GM12875 (cell line): ENCODE results near the gene CEP104.
A peak's percentile ranks its signal among the peaks of the same experiment; 100 is the strongest.

ENCODE experiments used
- H3K4me3 ChIP-seq: one replicate; pipeline ENCODE4 v1.5.1; 2011; ENCODE audit warnings: low read depth, low read length, control low read depth
- TF ChIP-seq, protein P1 (sequence below): IDR thresholded peaks from 2 replicates; pipeline ENCODE4 v1.5.1; 2011; ENCODE audit warnings: low read depth, mild to moderate bottlenecking, control low read depth, inconsistent platforms, low read length, moderate library complexity, borderline replicate concordance; ENCODE audit not compliant: insufficient read depth

Gene CEP104

DNA sequence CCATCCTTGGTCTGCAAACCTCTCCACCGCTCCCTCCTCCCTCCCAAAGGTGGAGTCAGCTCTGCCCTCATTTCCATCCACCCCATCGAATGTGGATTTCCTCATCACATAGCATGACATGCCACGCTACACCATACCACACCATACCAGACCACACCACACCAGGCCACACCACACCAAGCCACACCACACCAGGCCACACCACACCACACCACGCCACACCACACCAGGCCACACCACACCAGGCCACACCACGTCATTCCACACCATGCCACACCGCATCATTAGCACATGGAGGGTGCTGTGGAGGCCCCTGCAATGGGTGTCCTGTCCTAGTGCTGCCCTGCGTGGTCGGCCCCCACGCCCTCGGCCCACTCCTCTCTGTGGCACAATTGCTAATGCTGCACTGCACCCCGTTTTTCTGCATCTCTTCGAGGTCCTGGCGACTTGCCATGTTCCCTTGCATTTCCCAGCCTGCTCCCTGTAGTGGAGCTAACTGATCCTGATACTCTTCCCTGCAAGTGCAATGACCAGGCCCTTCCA is 11.5 kb upstream of the CEP104 start:
- no peak overlapping the region for H3K4me3 ChIP-seq
- TF ChIP-seq, protein P1, sequence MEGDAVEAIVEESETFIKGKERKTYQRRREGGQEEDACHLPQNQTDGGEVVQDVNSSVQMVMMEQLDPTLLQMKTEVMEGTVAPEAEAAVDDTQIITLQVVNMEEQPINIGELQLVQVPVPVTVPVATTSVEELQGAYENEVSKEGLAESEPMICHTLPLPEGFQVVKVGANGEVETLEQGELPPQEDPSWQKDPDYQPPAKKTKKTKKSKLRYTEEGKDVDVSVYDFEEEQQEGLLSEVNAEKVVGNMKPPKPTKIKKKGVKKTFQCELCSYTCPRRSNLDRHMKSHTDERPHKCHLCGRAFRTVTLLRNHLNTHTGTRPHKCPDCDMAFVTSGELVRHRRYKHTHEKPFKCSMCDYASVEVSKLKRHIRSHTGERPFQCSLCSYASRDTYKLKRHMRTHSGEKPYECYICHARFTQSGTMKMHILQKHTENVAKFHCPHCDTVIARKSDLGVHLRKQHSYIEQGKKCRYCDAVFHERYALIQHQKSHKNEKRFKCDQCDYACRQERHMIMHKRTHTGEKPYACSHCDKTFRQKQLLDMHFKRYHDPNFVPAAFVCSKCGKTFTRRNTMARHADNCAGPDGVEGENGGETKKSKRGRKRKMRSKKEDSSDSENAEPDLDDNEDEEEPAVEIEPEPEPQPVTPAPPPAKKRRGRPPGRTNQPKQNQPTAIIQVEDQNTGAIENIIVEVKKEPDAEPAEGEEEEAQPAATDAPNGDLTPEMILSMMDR = no peak

DNA sequence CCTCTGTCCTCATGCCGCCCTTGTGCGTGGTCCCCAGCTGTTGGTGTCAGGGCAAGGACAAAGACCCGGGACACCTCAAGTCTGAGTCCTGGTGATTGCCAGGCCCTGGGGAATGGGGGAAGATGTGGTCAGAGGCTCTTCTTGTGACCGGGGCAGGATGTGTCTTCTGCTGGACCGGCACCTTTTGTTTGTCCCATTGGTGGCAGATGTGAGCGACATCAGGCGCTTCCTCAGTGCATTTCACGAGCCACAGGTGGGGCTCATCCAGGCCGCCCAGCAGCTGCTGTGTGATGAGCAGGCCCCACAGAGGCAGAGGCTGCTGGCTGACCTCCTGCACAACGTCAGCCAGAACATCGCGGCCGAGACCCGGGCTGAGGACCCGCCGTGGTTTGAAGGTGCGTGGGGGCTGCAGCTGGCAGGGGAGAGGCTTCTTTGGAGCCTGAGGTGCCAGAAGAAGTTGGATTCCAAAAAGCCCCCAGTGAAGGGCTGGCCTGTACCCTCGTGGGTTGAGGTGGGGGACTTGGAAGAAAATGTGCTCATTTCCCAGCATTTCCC is 8.7 kb upstream of the CEP104 start:
- TF ChIP-seq, protein P1 = no peak
- H3K4me3 ChIP-seq = no peak overlapping the region

DNA sequence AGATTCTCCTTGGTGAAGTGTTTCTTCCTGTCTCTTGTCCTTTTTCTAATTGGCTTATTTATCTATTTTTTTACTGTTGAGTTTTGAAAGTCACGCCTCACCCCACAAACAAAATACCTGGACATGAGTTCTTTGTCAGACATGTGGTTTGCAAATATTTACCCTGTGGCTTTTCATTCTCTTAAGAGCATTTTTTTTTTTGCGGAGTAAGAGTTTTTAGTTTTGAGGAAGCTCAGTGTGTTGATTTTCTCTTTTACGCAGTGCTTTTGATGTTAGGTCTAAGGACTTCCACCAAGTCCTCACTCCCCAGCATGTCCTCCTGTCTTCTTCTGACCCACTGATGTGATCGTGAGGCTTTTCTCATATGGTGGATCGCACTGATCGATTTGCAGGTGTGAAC is 7.9 kb upstream of the CEP104 start:
- no peak overlapping the region for H3K4me3 ChIP-seq

DNA sequence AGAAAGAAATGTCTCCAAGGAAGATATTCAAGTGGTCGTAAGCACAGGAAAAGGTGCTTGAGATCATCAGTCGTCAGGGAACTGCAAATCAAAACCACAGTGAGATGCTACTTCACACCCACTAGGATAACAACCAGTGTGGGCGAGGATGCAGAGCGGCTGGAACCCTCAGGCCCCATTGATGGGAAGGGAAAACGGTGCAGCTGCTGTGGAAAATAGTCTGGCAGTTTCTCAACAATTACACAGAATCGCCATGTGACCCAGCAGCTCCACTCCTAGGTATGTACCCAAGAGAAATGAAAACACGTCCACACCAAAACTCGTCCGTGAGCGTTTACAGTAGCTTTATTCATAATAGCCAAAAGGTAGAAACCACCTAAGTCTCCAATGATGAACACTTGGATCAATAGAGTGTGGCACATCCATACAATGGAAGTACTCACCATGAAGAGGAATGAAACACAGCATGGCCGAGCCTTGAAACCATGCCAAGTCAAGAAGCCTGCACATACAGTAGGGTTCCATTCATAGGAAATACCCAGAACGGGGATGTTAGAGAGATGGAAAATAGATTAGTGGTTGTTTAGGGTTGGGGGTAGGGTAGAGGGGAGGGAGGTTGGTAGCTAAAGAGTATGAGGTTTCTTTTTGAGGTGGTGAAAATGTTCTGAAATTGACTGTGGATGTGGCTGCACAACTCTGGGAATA is 6.4 kb upstream of the CEP104 start:
- H3K4me3 ChIP-seq = no peak overlapping the region
- TF ChIP-seq, protein P1 = no peak

More for the DNA sequence above, 7.9 kb upstream of the CEP104 start:
- TF ChIP-seq, protein P1 = no peak

DNA sequence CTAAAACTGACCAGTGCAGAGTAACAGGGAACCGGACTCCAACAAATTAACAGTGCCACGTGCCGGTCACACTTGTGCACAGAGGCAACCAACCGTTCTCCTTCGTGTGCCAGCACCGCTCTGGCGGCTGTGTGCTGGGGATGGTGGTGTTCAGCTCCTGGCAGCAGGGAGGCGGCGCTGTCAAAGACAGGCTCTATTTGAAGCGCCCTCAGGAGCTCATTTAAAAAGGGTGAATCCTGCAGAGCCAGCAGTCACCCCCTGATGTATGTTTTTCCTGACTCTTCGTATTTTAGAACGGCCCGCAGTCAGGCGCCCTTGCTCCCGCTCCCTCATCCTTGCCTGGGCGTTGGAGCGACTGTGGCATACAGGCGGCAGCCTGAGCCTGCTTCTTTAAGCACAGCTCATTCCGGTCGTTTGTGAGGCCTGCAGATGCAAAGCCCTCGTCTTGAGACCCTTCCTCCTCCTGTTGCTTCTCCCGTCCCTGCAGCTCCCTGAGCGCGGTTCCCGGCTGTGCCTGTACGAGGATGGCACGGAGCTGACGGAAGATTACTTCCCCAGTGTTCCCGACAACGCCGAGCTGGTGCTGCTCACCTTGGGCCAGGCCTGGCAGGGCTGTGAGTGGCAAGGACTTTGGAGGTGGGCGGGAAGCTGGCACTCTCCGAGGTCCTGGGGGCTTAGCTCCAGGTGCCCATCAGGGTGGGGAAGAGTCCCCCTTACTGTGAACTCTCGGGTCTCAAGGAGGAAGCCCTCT is 1.4 kb upstream of the CEP104 start:
- TF ChIP-seq, protein P1 = no peak
- peak overlapping the region; percentile 71 for H3K4me3 ChIP-seq

DNA sequence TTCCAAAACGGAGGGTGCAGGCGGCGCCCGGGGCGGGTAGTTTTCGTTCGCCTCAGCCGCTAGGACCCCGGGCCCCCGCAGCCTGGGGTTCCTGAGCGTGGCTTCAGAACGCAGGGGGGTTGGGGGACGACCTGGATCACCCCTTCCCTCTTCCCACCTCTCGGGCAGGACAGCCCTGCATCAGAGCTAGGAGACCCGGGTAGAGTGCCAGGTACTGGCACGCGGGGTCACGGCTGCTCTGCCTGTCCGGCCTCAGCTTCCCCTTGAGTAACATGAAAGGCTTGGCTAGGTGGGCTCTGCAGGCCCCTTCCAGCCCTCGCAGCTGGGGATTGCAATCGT is 749 bp upstream of the CEP104 start:
- TF ChIP-seq, protein P1 = no peak
- H3K4me3 ChIP-seq = peak overlapping the region; percentile 71
